ENCODE results near the gene TOP2A. TPM values are rescaled to one million over a fixed set of nuclear protein-coding genes. Genes with fewer than 3 reads are reported as not detected.
A peak's percentile ranks its signal among the peaks of the same experiment; 100 is the strongest.

TOP2A gene
- total RNA-seq, 1 donor, result 145 TPM

DNA sequence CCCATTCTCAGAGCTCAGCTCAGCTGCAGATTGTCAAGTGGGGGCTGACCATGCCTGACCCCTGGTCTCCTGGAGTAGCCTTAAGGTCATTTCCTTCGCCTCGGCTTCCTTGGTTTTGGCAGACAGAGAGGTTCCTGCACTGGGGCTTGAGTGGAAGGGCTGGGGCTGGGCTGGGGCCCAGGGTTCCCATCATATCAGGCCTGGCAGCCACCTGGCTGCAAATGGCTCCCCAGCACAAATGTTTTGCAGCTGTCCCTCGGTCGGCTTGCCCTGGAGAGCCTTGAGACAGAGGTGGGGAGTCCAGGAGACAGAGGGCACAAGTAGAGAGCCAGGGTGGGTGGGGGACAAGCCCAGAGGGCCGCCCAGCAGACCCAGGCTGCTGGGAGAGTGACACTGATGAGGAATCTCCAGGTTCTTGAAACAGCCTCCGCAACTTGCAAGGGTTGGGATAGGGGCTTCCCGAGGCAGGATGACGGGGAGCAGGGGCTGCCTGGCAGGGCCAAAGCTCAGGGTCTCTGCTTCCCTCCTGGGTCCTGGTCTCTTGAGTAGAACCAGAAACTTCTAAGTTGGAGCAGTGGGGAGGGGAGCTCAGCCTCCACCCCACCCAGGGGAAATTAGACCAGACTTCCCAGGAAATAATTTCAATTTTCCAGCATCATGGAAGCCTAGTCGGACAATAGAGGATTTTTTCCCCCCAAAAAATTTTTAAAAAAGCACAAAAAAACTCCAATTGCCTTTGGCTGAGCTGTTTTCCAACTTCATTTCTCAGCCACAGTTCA, 44.8 kb upstream of the TOP2A start:
- H3K4me3 ChIP-seq (ENCODE audit: low read depth, low read length), result no peak overlapping the region
- TF ChIP-seq, protein P1, sequence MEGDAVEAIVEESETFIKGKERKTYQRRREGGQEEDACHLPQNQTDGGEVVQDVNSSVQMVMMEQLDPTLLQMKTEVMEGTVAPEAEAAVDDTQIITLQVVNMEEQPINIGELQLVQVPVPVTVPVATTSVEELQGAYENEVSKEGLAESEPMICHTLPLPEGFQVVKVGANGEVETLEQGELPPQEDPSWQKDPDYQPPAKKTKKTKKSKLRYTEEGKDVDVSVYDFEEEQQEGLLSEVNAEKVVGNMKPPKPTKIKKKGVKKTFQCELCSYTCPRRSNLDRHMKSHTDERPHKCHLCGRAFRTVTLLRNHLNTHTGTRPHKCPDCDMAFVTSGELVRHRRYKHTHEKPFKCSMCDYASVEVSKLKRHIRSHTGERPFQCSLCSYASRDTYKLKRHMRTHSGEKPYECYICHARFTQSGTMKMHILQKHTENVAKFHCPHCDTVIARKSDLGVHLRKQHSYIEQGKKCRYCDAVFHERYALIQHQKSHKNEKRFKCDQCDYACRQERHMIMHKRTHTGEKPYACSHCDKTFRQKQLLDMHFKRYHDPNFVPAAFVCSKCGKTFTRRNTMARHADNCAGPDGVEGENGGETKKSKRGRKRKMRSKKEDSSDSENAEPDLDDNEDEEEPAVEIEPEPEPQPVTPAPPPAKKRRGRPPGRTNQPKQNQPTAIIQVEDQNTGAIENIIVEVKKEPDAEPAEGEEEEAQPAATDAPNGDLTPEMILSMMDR (IDR thresholded peaks at IDR 0.05; ENCODE audit: insufficient read depth, low read length), result no peak
- DNase-seq (ENCODE audit: low read depth), result no peak

DNA sequence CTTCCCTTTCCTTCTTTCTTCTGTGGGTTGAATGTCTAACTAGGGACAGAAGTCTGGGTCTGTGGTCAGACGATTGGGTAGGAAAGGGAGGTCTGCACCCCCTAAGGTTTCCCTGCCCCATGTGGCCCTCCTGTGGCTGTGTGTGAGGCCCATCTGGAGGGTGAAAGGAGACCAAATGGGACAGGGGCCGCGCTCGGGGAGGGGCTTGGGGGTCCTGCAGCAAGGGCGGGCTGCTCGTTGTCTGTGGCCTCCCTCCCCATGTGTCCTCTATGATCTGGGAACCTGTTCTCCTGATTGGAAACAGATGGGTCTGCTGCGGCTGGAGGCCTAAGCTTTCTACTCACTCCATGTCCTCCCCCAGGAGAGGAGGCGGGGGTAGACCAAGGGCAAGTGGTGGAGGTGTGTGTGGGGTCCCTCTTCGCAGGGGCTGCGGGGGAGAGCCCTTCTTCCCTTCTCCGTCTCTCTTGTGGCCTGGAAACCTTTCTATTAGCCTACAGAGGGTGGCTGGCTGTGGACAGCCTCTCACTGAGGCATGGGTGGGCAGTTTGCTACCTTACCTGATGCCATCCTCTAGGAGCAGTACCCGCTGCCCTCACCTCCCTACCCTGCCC, 44.1 kb upstream of the TOP2A start:
- H3K4me3 ChIP-seq (ENCODE audit: low read depth, low read length), result no peak overlapping the region
- TF ChIP-seq, protein P1 (IDR thresholded peaks at IDR 0.05; ENCODE audit: insufficient read depth, low read length), result no peak
- DNase-seq (ENCODE audit: low read depth), result no peak

DNA sequence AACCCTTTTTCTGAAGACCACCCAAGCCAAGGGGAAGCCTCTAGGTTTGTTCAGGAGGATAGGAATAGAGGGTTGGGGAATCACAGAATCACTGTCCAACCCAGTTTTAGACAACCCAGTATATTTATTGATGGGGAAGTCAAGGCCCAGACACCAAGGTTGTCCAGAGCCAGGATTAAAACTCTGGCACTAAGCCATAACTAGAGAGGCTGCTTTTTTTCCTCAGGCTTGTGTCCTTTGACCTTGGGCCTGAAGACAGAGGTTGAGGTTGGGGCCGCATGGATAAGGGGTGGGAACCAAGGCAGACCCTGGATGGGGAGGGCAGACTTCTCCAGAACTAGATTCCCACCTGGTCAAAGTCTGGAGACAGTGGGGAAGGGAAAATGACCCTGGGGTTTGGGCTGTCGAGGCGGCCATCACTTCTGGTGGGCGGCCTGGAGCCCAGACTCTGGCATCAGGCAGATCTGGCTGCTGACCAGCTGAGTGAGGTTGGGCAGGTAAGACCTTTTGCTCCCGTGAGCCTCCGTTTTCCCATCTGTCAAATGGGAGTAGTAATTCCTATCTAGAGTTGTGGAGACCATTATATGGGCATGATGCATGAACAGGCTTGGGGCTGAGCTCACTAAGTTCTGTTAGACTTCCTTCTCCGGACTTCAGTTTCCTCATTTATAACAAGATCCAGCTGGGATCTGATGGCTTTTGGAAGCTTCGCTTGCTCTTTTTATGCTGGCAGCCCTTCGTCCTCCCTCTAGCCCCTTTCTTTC, 43.5 kb upstream of the TOP2A start:
- TF ChIP-seq, protein P1 (IDR thresholded peaks at IDR 0.05; ENCODE audit: insufficient read depth, low read length), result no peak
- no peak overlapping the region for H3K4me3 ChIP-seq (ENCODE audit: low read depth, low read length)
- peak; percentile 63 for DNase-seq (ENCODE audit: low read depth)

DNA sequence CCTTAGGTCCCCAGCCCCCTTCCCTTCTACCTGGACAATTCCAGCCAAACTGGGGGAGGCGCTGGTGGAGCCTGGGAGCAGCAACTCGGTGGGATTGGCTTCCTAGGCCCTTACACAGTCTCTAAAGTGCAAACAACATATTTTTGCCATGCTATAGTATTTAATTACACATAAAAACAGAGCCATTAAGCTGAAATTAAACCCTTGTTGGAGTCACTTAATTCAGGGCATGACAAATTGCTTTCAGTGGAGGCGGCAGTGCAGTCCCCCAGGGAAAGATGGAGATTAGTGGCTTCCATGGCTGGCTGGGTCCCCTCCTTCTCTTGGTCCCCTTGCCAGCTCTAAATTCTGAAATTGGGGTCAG, 42.9 kb upstream of the TOP2A start:
- TF ChIP-seq, protein P1 (IDR thresholded peaks at IDR 0.05; ENCODE audit: insufficient read depth, low read length), result no peak
- H3K4me3 ChIP-seq (ENCODE audit: low read depth, low read length), result no peak overlapping the region
- DNase-seq (ENCODE audit: low read depth), result no peak

DNA sequence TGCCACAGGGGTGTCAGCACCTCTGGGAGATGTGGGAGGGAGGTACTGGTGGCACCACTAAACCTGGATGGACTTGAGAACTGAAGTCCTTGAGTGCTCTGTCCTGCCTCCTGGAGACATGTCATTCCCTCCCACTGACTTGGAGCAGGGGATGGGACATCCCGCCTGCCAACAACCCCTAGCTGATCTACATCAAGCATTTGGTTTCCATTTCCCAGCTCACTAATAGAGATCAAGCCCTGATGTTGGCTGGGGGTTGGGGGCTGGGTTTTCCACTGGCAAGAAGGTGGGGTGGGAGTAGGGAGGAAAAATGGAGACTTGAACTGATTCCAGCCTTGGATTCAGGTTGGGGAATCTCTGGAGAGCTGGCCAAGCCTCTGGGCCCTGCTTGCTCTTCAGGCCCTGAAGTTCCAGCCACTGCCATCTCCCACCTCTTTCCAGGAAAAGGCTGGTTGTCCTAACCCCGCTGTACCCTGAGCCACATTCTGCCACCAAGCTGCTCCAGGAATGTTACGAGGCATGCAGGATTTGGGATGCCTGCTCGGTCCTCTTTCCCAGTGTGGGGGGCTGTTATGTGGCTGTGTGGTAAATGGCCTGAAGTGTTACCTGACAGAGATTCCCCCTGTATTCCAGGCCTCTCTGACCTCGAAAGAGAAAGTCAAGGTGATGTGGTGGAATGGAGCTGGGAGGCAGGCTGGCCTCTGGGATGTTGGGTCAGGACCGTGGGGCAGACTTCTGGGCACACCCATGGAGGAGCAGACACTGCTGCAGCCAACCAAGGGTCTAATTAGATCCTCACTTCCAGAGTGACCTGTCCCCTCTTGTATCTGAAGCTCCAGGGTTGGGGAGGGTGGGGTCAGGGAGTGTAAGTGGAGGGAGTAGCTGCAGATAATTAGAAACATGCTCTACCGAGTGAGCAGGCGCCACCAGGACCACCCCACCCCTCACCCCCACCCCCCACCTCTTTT, 42.2 kb upstream of the TOP2A start:
- no peak overlapping the region for H3K4me3 ChIP-seq (ENCODE audit: low read depth, low read length)
- no peak for DNase-seq (ENCODE audit: low read depth)
- TF ChIP-seq, protein P1 (IDR thresholded peaks at IDR 0.05; ENCODE audit: insufficient read depth, low read length), result no peak

DNA sequence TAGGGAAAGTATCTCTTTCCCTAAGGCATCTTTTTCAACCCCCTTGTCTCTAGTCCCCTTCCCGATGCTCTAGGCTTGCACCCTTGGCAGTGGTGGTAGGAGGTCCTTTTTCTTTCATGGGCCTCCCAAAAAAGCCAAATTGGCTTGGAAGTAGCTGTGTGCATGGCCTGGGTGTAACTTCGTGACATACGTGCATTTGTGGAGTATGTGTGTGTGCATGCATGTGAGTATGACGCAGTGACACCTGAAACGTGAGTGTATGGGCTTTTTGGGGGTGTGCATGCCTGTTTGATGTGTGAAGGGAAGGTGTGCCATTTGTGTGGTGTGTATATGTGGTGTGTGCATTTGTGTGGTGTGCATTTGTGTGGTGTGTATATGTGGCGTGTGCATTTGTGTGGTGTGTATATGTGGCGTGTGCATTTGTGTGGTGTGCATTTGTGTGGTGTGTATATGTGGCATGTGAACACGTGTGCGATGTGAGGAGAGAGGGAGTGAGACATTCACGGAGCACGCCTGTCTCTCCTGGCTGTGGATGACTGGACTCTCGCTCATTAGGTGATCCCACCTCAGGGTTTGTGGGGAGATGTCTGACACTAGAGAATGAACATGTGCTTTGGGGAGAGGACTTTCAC, 41.3 kb upstream of the TOP2A start:
- DNase-seq (ENCODE audit: low read depth), result no peak
- TF ChIP-seq, protein P1 (IDR thresholded peaks at IDR 0.05; ENCODE audit: insufficient read depth, low read length), result no peak
- H3K4me3 ChIP-seq (ENCODE audit: low read depth, low read length), result no peak overlapping the region
